Activated T-cell treated with anti-CD3 and anti-CD28 coated beads for 4 hours (primary cell): ENCODE data around the gene UBN1.
"Not testable (repeated sequence)": the region's sequence is repeated elsewhere in the genome, so short reads cannot be mapped to it uniquely, and the experiment has no call there.

Experiments
- DNase-seq: peaks from one replicate; pipeline ENCODE4 v3.0.0-alpha.2; 2020

UBN1 gene

GRCh38 chr16:4886151-4886550 is 38.9 kb downstream of the UBN1 start:
- no peak for DNase-seq

- no peak for DNase-seq
Observed at GRCh38 chr16:4888428-4889135, 41.3 kb downstream of the UBN1 start.

- no peak for DNase-seq
Observed at GRCh38 chr16:4890026-4890425, 42.7 kb downstream of the UBN1 start.

- DNase-seq: no peak
Observed at GRCh38 chr16:4890686-4891085, 43.4 kb downstream of the UBN1 start.

GRCh38 chr16:4891097-4891885 is 44.0 kb downstream of the UBN1 start:
- no peak for DNase-seq

GRCh38 chr16:4891886-4892216 is 44.6 kb downstream of the UBN1 start:
- DNase-seq: no peak

GRCh38 chr16:4892361-4893102 is 45.3 kb downstream of the UBN1 start:
- no peak for DNase-seq

- no peak for DNase-seq
Observed at GRCh38 chr16:4893103-4893862, 46.0 kb downstream of the UBN1 start.

GRCh38 chr16:4894276-4895150 is 47.2 kb downstream of the UBN1 start:
- no peak for DNase-seq

GRCh38 chr16:4895366-4895765 is 48.1 kb downstream of the UBN1 start:
- DNase-seq: no peak

GRCh38 chr16:4896761-4897160 is 49.5 kb downstream of the UBN1 start:
- not testable (repeated sequence) for DNase-seq

GRCh38 chr16:4897328-4897727 is 50.0 kb downstream of the UBN1 start:
- no peak for DNase-seq

GRCh38 chr16:4898811-4899473 is 51.7 kb downstream of the UBN1 start:
- DNase-seq: no peak

GRCh38 chr16:4899474-4899846 is 52.2 kb downstream of the UBN1 start:
- no peak for DNase-seq

GRCh38 chr16:4900036-4900435 is 52.8 kb downstream of the UBN1 start:
- no peak for DNase-seq

GRCh38 chr16:4900750-4901149 is 53.5 kb downstream of the UBN1 start:
- no peak for DNase-seq

- no peak for DNase-seq
Observed at GRCh38 chr16:4902038-4902437, 54.8 kb downstream of the UBN1 start.

GRCh38 chr16:4904108-4904941 is 57.0 kb downstream of the UBN1 start:
- DNase-seq: no peak

- DNase-seq: no peak
Observed at GRCh38 chr16:4904942-4905615, 57.8 kb downstream of the UBN1 start.

GRCh38 chr16:4908854-4909401 is 61.6 kb downstream of the UBN1 start:
- no peak for DNase-seq
